Esophagus muscularis mucosa (tissue), 4 donors: ENCODE data around the gene MYO1B. TPM values are rescaled to one million over a fixed set of nuclear protein-coding genes. Genes with fewer than 3 reads are reported as not detected.

ENCODE experiments used
- DNase-seq: peaks from one replicate; pipeline ENCODE4 v3.0.0-alpha.2; 2017; ENCODE audit errors: extremely low spot score
- H3K27ac ChIP-seq, 4 donors: fragments of 200-600 bp; sonication (generic); replicated peaks in 1 of 4; 1 replicate in 3 of 4; 2 replicates in 1 of 4; pipeline ENCODE4 v1.5.1; 2016 to 2019; ENCODE audit warnings: mild to moderate bottlenecking in 1 of 4
- H3K27me3 ChIP-seq, 4 donors: fragments of 200-600 bp; sonication (generic); one replicate each; pipeline versions ENCODE4 v1.5.1 to v1.6.0; 2016 to 2019
- H3K36me3 ChIP-seq, 4 donors: fragments of 200-600 bp; sonication (generic); one replicate each; pipeline ENCODE4 v1.5.1; 2016 to 2019
- H3K4me1 ChIP-seq, 4 donors: fragments of 200-600 bp; sonication (generic); one replicate each; pipeline ENCODE4 v1.5.1; 2016 to 2019
- H3K4me3 ChIP-seq, 4 donors: fragments of 200-600 bp; sonication (generic); 1 replicate in 2 of 4; 2 replicates in 2 of 4; pipeline ENCODE4 v1.5.1; 2016 to 2019; ENCODE audit warnings: mild to moderate bottlenecking in 4 of 4, moderate library complexity in 1 of 4
- H3K9me3 ChIP-seq, 4 donors: fragments of 200-600 bp; sonication (generic); 1 replicate in 3 of 4; 2 replicates in 1 of 4; pipeline ENCODE4 v1.5.1; 2016 to 2019
- EP300 ChIP-seq: sonication (generic); formaldehyde crosslinking; IDR thresholded peaks from one replicate; pipeline ENCODE4 v1.6.1; 2017; ENCODE audit warnings: antibody characterized with exemption
- POLR2A ChIP-seq: fragments of 450-650 bp; IDR thresholded peaks from one replicate; pipeline ENCODE4 v1.6.1; 2017; ENCODE audit warnings: antibody characterized with exemption, moderate library complexity, mild to moderate bottlenecking, low read depth
- POLR2AphosphoS5 ChIP-seq, 2 donors: sonication (generic); formaldehyde crosslinking; IDR thresholded peaks; one replicate each; pipeline ENCODE4 v1.6.1; 2017; ENCODE audit warnings: antibody characterized with exemption in 2 of 2
- WGBS: methylation state at CpG from one replicate; pipeline ENCODE4 v1.1.5; 2018; 5-methylcytosine and 5-hydroxymethylcytosine counted together
- intact Hi-C: fragments of 100-400 bp; cut with DNase I; formaldehyde crosslinking; loops from one replicate; pipeline ENCODE4 v1.15.1; 2023
- total RNA-seq, 4 donors: library from RNA; depleted of rRNA; stranded (reverse); fragments of >200 nt; gene quantifications; one replicate each; pipeline versions ENCODE4 v1.1.0 to v1.2.1, GENCODE V29; 2016
- TF ChIP-seq, protein P1 (sequence below), 3 experiments: fragments of 200-600 bp in 2 of 3; fragments of 450-650 bp in 1 of 3; sonication (generic) in 2 of 3; IDR thresholded peaks; one replicate each; pipeline ENCODE4 v1.5.1; 2017 to 2019; ENCODE audit warnings: antibody characterized with exemption in 3 of 3, mild to moderate bottlenecking in 2 of 3, moderate library complexity in 1 of 3

Gene MYO1B
- total RNA-seq, 4 donors from 2014 or later: 14.8 to 17.3 (median 15.9) TPM

DNA sequence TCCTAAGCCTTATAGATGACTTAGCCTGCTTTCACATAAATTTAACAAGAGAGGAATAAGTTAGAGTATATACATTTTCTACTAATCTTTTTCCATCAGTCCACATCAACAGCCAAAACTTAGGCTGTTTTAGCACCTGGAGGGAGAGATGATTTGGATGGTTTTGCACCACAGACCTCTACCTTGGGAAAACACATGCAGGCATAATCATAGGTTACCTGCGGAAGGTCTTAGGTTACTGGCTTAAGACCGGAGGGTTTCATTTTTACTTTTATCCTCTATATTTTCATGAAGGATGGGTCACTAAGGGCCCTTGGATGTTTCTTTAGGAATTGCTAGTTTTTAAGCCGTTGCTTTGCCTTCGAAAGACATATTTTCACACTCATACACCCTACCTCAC lies 66.0 kb downstream of the MYO1B start:
- Histone ChIP-seq H3K36me3 (no peaks in the 10 kb centered on the region), H3K27ac (no peak overlapping the region), H3K4me1 (peaks cover 0 to 1% (median 0%) of the 10 kb centered on the region in 4 donors), H3K4me3 (no peak overlapping the region), H3K27me3 (no peaks in the 10 kb centered on the region), H3K9me3 (no peaks in the 10 kb centered on the region)
- 98% methylated on average over 4 of the region's 4 CpGs for WGBS
- intact Hi-C loops: no loop called here
- TF ChIP-seq, protein P1, sequence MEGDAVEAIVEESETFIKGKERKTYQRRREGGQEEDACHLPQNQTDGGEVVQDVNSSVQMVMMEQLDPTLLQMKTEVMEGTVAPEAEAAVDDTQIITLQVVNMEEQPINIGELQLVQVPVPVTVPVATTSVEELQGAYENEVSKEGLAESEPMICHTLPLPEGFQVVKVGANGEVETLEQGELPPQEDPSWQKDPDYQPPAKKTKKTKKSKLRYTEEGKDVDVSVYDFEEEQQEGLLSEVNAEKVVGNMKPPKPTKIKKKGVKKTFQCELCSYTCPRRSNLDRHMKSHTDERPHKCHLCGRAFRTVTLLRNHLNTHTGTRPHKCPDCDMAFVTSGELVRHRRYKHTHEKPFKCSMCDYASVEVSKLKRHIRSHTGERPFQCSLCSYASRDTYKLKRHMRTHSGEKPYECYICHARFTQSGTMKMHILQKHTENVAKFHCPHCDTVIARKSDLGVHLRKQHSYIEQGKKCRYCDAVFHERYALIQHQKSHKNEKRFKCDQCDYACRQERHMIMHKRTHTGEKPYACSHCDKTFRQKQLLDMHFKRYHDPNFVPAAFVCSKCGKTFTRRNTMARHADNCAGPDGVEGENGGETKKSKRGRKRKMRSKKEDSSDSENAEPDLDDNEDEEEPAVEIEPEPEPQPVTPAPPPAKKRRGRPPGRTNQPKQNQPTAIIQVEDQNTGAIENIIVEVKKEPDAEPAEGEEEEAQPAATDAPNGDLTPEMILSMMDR (IDR thresholded peaks at IDR 0.05): no peak
- TF ChIP-seq POLR2A: no peak
- no peak for TF ChIP-seq EP300
- no peak for TF ChIP-seq POLR2AphosphoS5 (IDR thresholded peaks at IDR 0.05)
- DNase-seq: peak; percentile 66

- no peak overlapping the region for H3K4me3 ChIP-seq
- WGBS: 89% methylated on average over 1 of the region's 1 CpG
- no peaks in the 10 kb centered on the region for H3K27me3 ChIP-seq
- H3K9me3 ChIP-seq: no peaks in the 10 kb centered on the region
- H3K36me3 ChIP-seq: no peaks in the 10 kb centered on the region
- intact Hi-C loops: no loop called here
- H3K4me1 ChIP-seq: no peaks in the 10 kb centered on the region
- H3K27ac ChIP-seq: no peak overlapping the region
- DNase-seq: no peak
- TF ChIP-seq POLR2AphosphoS5 (IDR thresholded peaks at IDR 0.05): no peak
- TF ChIP-seq, protein P1 (IDR thresholded peaks at IDR 0.05): no peak
- TF ChIP-seq EP300: no peak
- no peak for TF ChIP-seq POLR2A
Observed at GRCh38 chr2:191311627-191312026, 66.4 kb downstream of the MYO1B start.

- 94% methylated on average over 3 of the region's 3 CpGs for WGBS
- Histone ChIP-seq H3K27me3 (no peaks in the 10 kb centered on the region), H3K9me3 (no peaks in the 10 kb centered on the region), H3K36me3 (no peaks in the 10 kb centered on the region), H3K27ac (no peak overlapping the region), H3K4me3 (no peak overlapping the region), H3K4me1 (no peaks in the 10 kb centered on the region)
- intact Hi-C loops: no loop called here
- no peak for TF ChIP-seq POLR2AphosphoS5 (IDR thresholded peaks at IDR 0.05)
- no peak for TF ChIP-seq POLR2A
- TF ChIP-seq, protein P1 (IDR thresholded peaks at IDR 0.05): no peak
- TF ChIP-seq EP300: no peak
- DNase-seq: no peak
Observed at GRCh38 chr2:191312163-191312562, 67.0 kb downstream of the MYO1B start.

DNA sequence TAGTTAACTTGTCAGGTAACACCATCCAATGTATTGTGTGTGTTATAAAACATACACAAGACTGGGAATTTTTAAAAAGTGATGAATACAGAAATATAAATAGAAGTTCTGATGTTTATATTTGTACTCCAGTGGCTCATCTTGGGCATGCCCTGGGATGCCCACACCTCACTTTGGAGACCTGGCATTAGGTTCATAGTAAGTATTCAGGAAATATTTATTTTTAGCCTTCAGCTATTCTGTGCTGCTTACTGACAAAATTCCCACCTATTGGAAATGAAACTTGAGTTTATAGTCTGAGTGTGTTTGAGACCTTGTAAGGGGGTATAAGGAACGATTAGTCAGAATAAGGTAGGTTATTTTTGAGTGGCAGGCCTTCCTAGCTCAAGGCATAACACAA lies 67.5 kb downstream of the MYO1B start:
- peak; percentile 24 for DNase-seq

DNA sequence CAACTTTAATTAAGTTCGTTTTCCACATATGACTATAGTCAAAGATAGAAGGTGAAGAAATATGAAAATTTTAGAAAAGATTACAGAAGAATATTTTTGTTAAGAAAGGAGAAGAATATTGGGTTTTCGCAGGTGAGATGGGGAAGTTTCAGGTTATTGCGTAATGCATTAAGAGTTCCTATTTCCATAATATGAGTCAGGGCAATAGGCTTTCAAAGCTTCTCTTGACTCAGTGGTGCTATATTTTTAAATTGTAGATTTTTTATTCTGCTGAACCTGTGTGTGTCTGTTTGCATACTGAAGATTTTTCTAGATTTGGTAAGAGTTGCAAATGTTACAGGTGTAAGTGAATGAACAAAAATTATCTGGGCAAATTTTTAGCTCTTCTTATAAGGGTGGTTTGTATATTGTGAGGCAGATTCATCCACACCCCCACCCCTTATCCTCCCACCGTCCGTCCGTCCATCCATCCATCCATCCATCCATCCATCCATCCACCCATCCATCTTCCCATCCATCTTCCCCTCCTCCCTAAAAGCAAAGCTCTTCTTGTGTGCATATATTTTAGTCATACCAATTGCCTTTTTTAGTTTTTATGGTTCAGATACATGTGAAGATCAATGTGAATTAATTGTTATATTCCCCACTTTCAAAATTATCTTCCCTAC lies 69.6 kb downstream of the MYO1B start:
- Histone ChIP-seq H3K27me3 (no peaks in the 10 kb centered on the region), H3K4me3 (no peak overlapping the region), H3K9me3 (no peaks in the 10 kb centered on the region), H3K36me3 (no peaks in the 10 kb centered on the region), H3K4me1 (peaks cover 9 to 20% (median 16%) of the 10 kb centered on the region in 4 donors), H3K27ac (no peak overlapping the region)
- 94% methylated on average over 6 of the region's 6 CpGs for WGBS
- peak; percentile 66 for DNase-seq
- intact Hi-C loops: no loop called here
- no peak for TF ChIP-seq POLR2AphosphoS5 (IDR thresholded peaks at IDR 0.05)
- no peak for TF ChIP-seq EP300
- TF ChIP-seq, protein P1 (IDR thresholded peaks at IDR 0.05): no peak
- TF ChIP-seq POLR2A: no peak

More for the DNA sequence above, 67.5 kb downstream of the MYO1B start:
- H3K4me3 ChIP-seq: no peak overlapping the region
- no peaks in the 10 kb centered on the region for H3K4me1 ChIP-seq
- H3K9me3 ChIP-seq: no peaks in the 10 kb centered on the region
- intact Hi-C loops: no loop called here
- H3K27me3 ChIP-seq: no peaks in the 10 kb centered on the region
- no peaks in the 10 kb centered on the region for H3K36me3 ChIP-seq
- no peak overlapping the region for H3K27ac ChIP-seq
- 70% methylated on average over 1 of the region's 1 CpG for WGBS
- no peak for TF ChIP-seq EP300
